ENCODE results near the gene IFT122.
"Not testable (repeated sequence)": the region's sequence is repeated elsewhere in the genome, so short reads cannot be mapped to it uniquely, and the experiment has no call there.

Gene IFT122

GRCh38 chr3:129501630-129502029 is 61.6 kb downstream of the IFT122 start:
- no peak for DNase-seq

GRCh38 chr3:129502641-129503408 is 62.8 kb downstream of the IFT122 start:
- DNase-seq: no peak

GRCh38 chr3:129503471-129504291 is 63.7 kb downstream of the IFT122 start:
- no peak for DNase-seq

DNA sequence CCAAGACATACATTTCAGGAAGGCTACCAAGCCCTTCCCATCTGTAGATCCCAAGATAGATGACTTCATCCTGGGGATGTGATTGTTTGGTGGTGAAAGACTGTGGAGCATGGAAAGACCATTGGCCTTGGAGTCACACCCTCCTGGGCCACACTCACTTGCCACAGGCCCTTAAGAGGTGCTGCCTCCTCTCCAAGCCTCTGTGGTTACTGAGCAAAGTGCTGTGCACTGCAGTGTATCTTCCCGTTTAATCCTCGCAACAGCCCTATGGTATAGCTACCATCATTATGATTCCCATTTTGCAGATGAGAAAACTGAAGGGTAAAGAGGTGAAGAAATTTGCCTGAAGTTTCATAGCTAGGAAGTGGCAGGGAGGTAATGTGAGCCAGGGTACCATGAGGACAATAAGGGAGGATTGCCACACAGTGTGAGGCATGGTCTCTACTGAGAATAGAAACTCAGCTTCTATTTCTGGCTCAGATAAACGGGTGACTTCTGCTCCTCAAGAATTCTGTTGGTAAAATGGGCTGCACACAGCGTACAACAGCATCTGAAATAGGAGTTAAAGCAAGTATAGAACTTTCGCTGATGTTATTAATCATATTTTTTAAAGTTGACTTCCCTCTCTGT is 64.6 kb downstream of the IFT122 start:
- no peak for DNase-seq

DNA sequence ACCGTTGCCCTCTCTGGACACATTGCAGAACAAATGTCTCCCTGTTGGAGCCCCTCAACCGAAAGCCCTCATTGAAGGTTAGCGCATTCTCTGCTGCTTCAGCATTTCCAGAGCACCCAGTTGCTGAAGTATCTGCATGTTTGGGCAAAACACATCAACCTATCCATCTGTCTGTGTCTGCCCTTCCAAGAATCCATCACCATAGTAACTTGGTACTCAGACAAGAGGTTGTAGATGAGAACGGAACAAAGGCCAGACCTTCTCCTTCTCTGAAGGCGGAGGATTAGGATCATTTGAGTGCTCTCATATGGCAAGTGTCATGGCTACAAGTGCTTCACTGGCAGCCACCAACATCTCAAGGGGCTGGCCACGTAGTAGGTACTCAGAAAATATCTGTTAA is 65.3 kb downstream of the IFT122 start:
- DNase-seq: no peak

- no peak for DNase-seq
These were observed 66.3 kb downstream of the IFT122 start for GRCh38 chr3:129506231-129506742.

- DNase-seq: no peak
These were observed 67.3 kb downstream of the IFT122 start for GRCh38 chr3:129507181-129507831.

- DNase-seq: no peak
These were observed 72.6 kb downstream of the IFT122 start for GRCh38 chr3:129512595-129512994.

GRCh38 chr3:129513705-129514104 is 73.7 kb downstream of the IFT122 start:
- no peak for DNase-seq

DNA sequence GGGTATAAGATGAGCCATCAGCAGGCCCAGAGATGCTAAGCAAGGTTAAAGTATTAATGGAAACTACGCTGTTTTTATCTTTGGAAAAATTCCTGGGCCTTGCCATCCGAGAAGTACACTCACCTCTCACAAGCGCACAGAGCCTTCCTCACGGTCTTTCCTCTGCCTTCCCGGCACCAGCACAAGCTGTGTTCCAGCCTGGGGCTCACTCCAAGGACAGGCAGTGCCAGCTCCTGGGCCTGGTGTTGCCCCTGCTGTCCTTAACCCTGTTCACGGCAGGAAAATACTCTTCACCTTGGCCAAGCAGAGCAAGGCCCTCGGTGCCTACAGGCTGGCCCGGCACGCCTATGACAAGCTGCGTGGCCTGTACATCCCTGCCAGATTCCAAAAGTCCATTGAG is 74.1 kb downstream of the IFT122 start:
- no peak for DNase-seq

GRCh38 chr3:129514563-129514962 is 74.5 kb downstream of the IFT122 start:
- DNase-seq: no peak

DNA sequence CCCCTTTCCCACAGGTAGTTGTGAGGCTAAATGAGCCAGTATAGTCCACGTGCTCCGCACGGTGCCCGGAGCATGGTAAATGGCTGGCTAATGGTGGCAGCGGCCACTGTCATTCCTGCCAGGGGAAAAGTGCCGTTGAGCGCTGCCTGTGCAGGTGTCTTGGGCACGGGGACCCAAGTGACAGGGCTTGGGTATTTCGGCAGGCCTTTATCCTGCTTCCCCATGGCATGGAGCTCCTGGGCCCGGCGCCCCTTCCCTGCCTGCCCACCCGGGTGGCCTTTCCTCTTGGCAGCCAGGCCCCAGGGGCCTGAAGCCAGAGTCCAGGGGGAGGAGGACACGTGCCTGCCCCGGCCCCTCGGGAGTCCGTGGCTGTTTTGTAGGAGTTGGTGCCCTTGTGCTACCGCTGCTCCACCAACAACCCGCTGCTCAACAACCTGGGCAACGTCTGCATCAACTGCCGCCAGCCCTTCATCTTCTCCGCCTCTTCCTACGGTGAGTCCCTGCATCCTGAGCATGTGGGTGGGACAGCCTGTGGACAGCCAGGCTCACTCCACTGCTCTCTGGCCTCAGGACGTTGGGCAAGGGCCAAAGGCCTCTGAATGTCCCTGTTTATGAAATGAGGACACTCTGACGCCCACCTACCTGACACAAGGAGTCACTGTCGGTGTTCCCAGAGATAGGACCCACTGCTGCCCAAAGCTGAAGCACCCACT is 75.2 kb downstream of the IFT122 start:
- not testable (repeated sequence) for DNase-seq

DNA sequence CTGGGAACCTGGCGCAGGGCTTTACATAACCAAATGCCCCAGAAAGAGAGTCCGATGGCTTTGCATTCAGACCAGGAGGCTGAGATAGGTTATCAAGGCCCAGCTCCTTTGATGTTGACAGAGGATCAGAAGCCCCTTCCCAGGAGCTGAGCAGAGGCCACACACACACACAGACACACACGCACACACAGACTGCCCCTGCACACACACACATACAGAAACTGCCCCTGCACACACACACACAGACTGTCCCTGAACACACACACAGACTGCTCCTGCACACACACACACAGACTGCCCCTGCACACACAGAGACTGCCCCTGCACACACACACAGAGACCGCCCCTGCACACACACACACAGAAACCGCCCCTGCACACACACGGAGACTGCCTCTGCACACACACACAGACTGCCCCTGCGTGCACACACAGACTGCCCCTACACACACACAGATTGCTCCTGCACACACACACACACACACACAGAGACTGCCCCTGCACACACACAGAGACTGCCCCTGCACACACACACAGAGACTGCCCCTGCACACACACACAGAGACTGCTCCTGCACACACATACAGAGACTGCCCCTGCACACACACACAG is 75.9 kb downstream of the IFT122 start:
- not testable (repeated sequence) for DNase-seq

DNA sequence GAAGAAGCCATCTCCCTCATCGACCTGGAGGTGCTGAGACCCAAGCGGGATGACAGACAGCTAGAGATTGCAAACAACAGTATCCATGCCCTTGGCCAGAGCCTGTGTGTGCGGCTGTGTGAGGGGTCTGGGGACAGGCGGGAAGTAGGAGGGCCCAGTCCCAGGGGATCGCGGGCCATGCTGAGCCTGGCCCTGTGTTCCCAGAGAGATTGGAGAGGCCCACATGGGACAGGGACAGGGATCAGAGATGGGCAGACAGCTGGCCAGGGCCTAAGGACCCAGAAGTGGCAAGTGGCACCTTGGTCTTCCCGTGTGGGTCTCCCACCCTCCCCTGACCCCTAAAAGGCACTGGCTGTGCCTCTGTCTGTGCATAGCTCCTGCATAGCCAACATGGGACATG is 77.5 kb downstream of the IFT122 start:
- DNase-seq: no peak

DNA sequence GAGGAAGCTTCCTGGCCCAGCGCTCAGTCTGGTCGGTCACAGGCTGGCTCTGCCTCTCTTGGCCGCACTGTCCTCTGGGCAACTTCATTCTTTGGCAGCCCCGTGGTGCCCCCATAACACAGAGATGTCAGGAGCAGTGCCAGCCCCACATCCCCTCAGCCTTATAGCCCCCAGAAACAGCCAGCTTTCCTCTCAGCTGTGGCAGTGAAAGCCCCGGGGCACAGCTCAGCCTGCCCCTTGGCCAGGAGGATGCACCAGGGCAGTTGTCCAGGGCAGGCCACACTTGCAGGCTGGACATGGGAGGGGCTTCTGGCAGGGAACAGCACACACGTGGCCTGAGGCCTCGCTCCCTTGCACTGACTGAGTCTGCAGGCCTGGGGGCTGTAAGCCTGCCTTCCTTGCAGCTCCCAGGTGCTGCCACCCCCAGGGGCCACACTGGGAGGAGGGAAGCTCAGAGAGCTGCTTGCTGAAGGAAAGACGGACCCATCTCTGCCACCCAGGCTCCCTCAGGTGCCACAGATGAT is 78.1 kb downstream of the IFT122 start:
- DNase-seq: no peak

GRCh38 chr3:129518581-129518980 is 78.6 kb downstream of the IFT122 start:
- no peak for DNase-seq

DNA sequence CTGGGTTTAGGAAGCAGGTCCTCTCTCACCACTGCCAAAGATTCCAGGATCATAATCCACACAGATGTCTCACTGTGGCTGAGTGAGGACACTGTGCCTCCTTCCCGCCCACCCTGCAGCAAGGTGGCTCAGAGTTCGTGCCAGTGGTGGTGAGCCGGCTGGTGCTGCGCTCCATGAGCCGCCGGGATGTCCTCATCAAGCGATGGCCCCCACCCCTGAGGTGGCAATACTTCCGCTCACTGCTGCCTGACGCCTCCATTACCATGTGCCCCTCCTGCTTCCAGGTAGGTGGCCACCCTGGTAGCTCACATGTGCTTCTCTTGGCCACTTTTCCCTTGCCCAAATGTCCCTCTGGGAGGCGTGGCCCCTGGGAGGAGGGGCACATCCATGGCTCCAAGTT is 79.4 kb downstream of the IFT122 start:
- no peak for DNase-seq

- no peak for DNase-seq
These were observed 80.1 kb downstream of the IFT122 start for GRCh38 chr3:129519896-129520715.

- DNase-seq: peak; percentile 37
These were observed 80.9 kb downstream of the IFT122 start for GRCh38 chr3:129520960-129521359.

DNA sequence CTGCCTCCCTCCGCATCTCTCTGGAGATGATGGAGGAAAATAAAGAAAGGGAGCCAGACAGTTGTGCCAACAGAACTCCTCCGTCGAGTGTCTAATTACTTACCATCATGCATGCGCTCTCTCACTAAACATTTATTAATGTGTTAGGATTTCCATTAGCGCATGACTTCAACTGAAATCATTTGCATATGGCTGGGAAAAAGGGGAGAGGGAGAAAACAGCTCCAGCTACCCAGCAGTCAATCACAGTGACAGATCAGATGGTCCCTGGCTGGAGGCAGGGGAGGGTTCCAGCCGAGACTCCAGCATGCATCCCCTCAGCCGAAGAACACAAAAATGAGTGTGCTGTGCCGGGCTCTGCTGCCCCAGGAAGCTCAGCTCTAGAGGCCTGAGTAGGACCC is 81.6 kb downstream of the IFT122 start:
- no peak for DNase-seq

GRCh38 chr3:129522953-129523352 is 82.9 kb downstream of the IFT122 start:
- no peak for DNase-seq

Data from NCI-H226 (cell line).